GM19035 (cell line): ENCODE data around the gene ERI3.

Experiments used
- ATAC-seq: cut with Tn5 transposase; IDR thresholded peaks from one replicate; pipeline ENCODE4 v1.9.1; 2021; ENCODE audit not compliant: unreplicated experiment

Gene ERI3

DNA sequence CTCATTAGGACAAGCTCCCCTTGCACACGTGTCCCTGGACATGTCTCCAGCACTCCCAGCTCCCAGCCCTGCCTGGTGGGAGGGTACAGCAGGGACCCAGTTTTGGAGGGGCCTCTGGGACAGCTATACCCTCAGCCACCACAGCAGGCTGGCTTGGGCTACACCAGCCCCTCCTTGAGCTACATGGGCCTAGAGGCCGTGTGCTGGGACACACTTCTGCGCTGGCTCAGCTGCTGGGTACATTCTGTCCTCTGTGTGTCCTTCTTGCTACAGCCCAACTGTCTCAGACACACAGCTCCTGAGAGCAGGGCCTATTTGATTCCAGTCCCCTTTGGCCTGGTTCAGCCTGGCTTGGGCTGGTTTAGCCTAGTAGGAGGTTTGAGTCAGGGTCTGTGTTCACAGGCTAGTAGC, 115.1 kb downstream of the ERI3 start:
- ATAC-seq: no peak

DNA sequence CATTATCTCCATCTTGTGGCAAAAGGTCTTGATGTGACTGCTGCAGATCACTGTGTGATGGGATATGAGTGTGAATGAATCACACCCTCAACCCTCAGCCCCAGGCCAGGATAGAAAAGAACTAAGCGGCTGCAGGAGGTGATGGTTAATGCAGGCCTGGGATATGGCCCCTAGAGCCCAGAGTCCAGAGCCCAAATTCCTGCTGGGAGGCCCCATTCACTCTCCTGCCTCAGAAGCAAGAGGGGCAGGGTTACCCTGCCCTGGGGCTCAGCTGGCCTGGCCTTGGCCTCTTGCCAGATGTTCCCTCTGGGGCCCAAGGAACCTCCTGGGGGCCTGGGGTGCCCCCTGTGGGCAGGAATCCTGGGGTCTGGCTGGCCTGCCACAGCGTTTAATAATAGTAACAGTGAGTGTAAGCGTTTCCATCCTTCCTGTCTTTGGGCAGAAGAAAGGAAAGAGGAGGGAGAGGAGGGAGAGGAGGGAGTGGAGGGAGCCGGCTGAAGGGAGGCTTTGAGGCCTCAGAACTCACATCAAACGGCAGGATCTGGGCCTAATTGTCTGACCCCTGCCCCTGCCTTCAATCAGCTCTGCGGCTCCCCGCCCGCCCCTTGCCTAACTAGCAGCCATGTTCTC, 115.6 kb downstream of the ERI3 start:
- no peak for ATAC-seq

DNA sequence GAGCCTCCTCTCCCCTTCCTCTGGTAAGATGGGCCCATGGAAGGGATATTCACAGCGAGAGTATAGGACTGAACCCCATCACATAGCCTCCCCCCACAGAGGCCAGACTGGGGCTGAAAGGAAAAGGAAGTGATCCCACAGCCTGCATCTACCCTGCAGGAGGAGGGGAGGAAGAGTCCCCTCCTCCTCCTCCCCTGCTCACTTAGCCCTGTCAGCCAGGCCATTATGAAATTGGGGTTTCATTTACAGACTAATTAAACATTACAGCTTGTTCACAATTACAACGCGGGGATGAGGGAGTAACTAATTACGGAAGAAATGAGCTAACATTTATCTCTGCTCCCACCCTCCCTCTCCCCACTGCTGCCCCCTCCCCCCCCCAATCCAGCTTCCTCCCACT, 116.4 kb downstream of the ERI3 start:
- ATAC-seq: no peak

DNA sequence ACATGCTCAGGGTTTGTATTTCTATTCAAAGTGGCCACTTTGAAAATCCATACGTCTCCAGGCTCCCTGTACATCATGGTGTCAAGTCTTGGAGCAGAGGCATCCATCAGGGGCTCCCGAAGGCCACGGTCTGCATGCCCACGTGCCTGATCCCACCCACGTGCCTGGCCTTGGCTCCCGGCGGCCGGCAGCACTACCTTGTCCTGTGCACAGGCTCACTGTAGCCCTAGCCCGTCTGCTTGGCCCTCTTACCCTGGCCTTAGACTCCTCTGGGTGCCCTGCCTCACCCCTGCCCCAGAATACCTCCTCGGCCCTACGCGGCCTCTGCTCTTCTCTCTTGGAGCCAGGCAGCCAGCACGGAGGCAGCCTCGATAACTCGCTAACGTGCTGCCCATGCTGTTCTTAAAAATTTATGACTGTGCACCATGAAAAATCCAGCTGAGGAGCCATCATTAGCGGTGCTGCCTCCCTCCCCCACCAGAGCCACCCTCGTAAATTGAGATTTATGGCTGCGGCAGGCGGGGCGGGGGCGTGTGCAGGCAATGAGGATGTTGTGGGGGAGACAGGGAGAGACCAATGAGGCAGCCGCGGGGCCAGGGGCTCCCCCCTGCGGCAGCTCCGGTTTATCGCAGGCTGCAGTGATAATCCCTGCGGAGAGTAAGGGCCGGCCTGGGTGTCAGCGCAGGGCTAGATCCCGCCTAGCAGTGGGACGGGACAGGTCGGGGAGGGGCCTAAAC, 117.2 kb downstream of the ERI3 start:
- ATAC-seq: no peak

- no peak for ATAC-seq
These were observed 118.4 kb downstream of the ERI3 start for GRCh38 chr1:44236490-44237272.

- ATAC-seq: no peak
These were observed 119.2 kb downstream of the ERI3 start for GRCh38 chr1:44235808-44236207.

DNA sequence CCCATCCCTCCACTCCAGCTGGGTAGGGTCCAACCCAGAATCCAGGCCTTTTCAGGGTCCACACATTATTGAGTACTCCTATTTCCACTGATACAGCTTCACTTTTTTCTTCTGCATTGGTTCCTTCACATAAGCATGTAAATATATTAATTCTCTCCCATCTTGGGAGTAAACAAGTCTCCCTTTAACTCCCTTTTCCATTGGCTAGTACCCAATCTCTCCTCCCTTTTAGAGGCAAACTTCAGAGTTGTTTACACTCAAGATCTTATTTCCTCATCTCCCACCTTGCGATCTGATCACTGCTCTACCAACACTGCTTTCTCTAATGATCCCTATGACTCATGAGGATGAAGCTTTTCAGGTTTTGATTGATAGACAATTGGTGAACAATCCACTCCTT, 121.5 kb downstream of the ERI3 start:
- no peak for ATAC-seq

DNA sequence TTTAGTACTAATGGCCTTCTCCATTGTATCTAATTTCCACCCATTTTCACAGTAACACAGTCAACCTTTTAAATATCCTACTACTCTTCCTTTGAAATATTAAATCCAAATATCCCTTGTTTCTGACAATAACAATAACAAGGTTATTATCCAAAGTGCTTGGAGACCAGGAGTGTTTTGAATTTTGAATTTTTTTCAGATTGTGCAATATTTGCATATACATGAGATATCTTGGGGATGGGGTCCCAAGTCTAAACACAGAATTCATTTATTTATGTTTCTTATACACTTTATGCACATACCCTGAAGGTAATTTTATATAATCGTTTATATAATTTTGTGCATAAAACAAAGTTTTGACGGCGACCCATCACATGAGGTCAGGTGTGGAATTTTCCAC, 124.3 kb downstream of the ERI3 start:
- no peak for ATAC-seq

GRCh38 chr1:44229435-44230167, 125.5 kb downstream of the ERI3 start:
- ATAC-seq: no peak

GRCh38 chr1:44228218-44228617, 126.8 kb downstream of the ERI3 start:
- ATAC-seq: no peak

DNA sequence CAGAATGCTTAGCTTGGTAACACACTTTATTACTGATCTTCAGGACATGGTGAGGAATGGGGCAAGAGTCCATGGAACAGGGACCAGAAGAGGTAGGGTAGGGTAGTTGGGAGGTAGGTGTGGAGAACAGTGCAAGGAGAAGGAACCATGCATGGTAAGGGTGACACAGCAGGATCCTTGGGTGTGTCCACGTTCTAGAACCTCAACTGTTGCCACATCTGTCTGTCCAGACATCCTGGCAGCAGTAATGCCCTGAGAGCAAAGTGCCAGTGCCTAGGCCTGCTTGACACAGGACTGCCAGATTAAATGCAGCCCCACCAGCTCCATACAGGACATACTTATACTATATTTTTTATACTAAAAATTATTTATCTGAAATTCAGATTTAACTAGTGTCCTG, 127.8 kb downstream of the ERI3 start:
- ATAC-seq: no peak

- ATAC-seq: no peak
These were observed 129.3 kb downstream of the ERI3 start for GRCh38 chr1:44225761-44226160.

GRCh38 chr1:44223187-44223610, 131.9 kb downstream of the ERI3 start:
- ATAC-seq: no peak

- no peak for ATAC-seq
These were observed 132.5 kb downstream of the ERI3 start for GRCh38 chr1:44222397-44223186.

GRCh38 chr1:44221769-44222168, 133.3 kb downstream of the ERI3 start:
- ATAC-seq: no peak

DNA sequence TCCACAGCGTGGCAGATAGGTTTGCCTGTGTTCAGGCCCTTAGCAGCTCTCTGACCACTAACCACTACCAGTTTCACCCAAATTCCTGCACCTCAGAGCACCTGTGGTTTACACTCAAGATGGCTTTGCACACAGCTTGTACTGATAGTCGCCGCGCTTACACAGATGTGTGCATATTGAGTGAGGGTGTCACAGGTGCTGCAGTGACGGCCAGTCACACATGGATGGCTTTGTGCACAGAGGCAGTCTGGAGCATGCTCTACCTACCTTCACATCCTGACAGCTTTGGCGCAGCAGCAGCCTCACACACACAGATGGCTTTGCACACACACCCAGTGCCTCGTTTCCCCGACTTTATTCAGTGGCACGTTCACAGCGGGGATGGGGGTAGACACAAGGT, 134.3 kb downstream of the ERI3 start:
- ATAC-seq: no peak

GRCh38 chr1:44220001-44220751, 134.9 kb downstream of the ERI3 start:
- no peak for ATAC-seq

DNA sequence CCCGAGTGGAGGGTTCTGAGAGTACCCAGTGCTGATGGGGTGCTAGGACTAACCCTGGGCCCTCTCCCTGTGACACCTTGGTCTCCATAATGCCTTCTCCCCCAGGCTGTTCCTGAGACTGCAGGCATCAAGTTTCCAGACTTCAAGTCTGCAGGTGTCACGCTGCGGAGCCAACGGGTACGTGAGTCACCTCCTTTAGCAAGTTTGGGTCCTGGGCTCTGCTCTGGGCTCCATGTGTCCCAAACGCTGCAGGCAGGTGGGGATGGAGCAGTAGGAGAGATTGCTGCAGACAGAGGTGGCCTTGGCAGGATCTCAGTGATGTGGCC, 135.8 kb downstream of the ERI3 start:
- ATAC-seq: no peak

GRCh38 chr1:44218503-44219300, 136.4 kb downstream of the ERI3 start:
- ATAC-seq: no peak
